ENCODE results near the gene MYCBPAP.

GRCh38 chr17:50514936-50515702, 6.9 kb downstream of the MYCBPAP start:
- TF ChIP-seq CTCF (IDR thresholded peaks at IDR 0.05), result no peak
- TF ChIP-seq POLR2AphosphoS5 (IDR thresholded peaks at IDR 0.05), result no peak
- no peak for TF ChIP-seq POLR2A (IDR thresholded peaks at IDR 0.05)
